HCT116 (cell line): ENCODE data around the gene CDK5RAP2. TPM values are rescaled to one million over a fixed set of nuclear protein-coding genes. Genes with fewer than 3 reads are reported as not detected.

Experiments used
- ATAC-seq: fragments of 200-7000 bp; cut with Tn5 transposase; 2 replicates; pipeline ENCODE4 v1.9.1; 2020; ENCODE audit warnings: mild to moderate bottlenecking, moderate library complexity
- BruUV-seq: library from RNA; stranded (reverse); fragments of 400-500 nt; replicated peaks from 2 replicates; lab custom pipeline; 2021; lab: Mats Ljungman, UMichigan
- CTCF ChIA-PET: fragments of 300-600 bp; sonication (Branson Sonifier 250); formaldehyde crosslinking; loops from one replicate; lab custom pipeline; 2021; ENCODE audit warnings: antibody characterized with exemption; lab: Charles Lee
- POLR2A ChIA-PET: fragments of 300-600, 350-600 bp; sonication (Branson Sonifier 250); formaldehyde crosslinking; loops from one replicate; lab custom pipeline; 2021; ENCODE audit warnings: antibody characterized with exemption; lab: Charles Lee
- RAD21 ChIA-PET, 2 experiments: fragments of 300-600 bp; sonication (Branson Sonifier 250); formaldehyde crosslinking; loops; one replicate each; lab custom pipeline; 2023; ENCODE audit warnings: low total read pairs in 2 of 2; ENCODE audit not compliant: uncharacterized antibody in 2 of 2, unreplicated experiment in 2 of 2, low non-redundant PET in 1 of 2; lab: Charles Lee
- DNase-seq: peaks from one replicate; pipeline ENCODE4 v3.0.0-alpha.2; 2010; ENCODE audit warnings: low read depth, low spot score
- H2AFZ ChIP-seq: fragments of 200-600 bp; shearing (Covaris generic), sonication (generic); 2 replicates; pipeline ENCODE4 v1.6.1; 2017; ENCODE audit warnings: low read depth, mixed run types, mixed read lengths, antibody characterized with exemption, low read length; ENCODE audit not compliant: poor library complexity, severe bottlenecking
- H3K27ac ChIP-seq: 2 replicates; pipeline ENCODE4 v1.5.1; 2012; ENCODE audit warnings: low read depth, low read length
- H3K27me3 ChIP-seq: fragments of 200-600 bp; sonication (generic); 2 replicates; pipeline ENCODE4 v1.6.1; 2016; ENCODE audit warnings: mixed run types, low read length, mixed read lengths; ENCODE audit not compliant: insufficient read depth
- H3K36me3 ChIP-seq, 2 experiments: fragments of 200-500 bp in 1 of 2; fragments of 200-600 bp in 1 of 2; sonication (Bioruptor generic) in 1 of 2; sonication (generic) in 1 of 2; 2 replicates each; pipeline versions ENCODE4 v1.5.1 to v1.6.1; 2014 to 2016; ENCODE audit warnings: low read length in 2 of 2, inconsistent platforms in 1 of 2, mixed read lengths in 1 of 2, mixed run types in 1 of 2; ENCODE audit not compliant: insufficient read depth in 2 of 2, control insufficient read depth in 1 of 2
- H3K4me1 ChIP-seq, 2 experiments: fragments of 200-600 bp in 1 of 2; sonication (generic) in 1 of 2; 2 replicates each; pipeline versions ENCODE4 v1.5.1 to v1.6.1; 2012 to 2017; ENCODE audit warnings: low read length in 2 of 2, inconsistent platforms in 1 of 2, mild to moderate bottlenecking in 1 of 2, mixed read lengths in 1 of 2, mixed run types in 1 of 2, moderate library complexity in 1 of 2; ENCODE audit not compliant: insufficient read depth in 2 of 2, control insufficient read depth in 1 of 2
- H3K4me2 ChIP-seq: fragments of 200-600 bp; sonication (generic); 2 replicates; pipeline ENCODE4 v1.6.1; 2017; ENCODE audit warnings: mixed run types, low read length, mixed read lengths
- H3K4me3 ChIP-seq, 2 experiments: fragments of 200-600 bp in 1 of 2; sonication (generic) in 1 of 2; replicated peaks in 1 of 2; 2 replicates each; pipeline ENCODE4 v1.5.1; 2011 to 2016; ENCODE audit warnings: low read length in 2 of 2, control low read depth in 1 of 2, low read depth in 1 of 2, mild to moderate bottlenecking in 1 of 2, mixed read lengths in 1 of 2, mixed run types in 1 of 2
- H3K79me2 ChIP-seq: fragments of 200-600 bp; sonication (generic); 2 replicates; pipeline ENCODE4 v1.6.1; 2017; ENCODE audit warnings: mild to moderate bottlenecking, mixed run types, low read length, moderate library complexity, mixed read lengths; ENCODE audit not compliant: insufficient read depth
- H3K9ac ChIP-seq: fragments of 200-600 bp; sonication (generic); 2 replicates; pipeline ENCODE4 v1.6.1; 2016; ENCODE audit warnings: low read length, mixed read lengths
- H3K9me2 ChIP-seq: fragments of 200-600 bp; sonication (generic), shearing (Covaris generic); 2 replicates; pipeline ENCODE4 v1.6.1; 2017; ENCODE audit warnings: mixed run types, mild to moderate bottlenecking, moderate library complexity; ENCODE audit not compliant: insufficient read depth
- H3K9me3 ChIP-seq, 2 experiments: fragments of 200-500 bp in 1 of 2; fragments of 200-600 bp in 1 of 2; sonication (Bioruptor generic) in 1 of 2; sonication (generic) in 1 of 2; 2 replicates each; pipeline ENCODE4 v1.6.1; 2014 to 2017; ENCODE audit warnings: low read length in 2 of 2, mixed read lengths in 2 of 2, inconsistent platforms in 1 of 2, low read depth in 1 of 2, mild to moderate bottlenecking in 1 of 2, mixed run types in 1 of 2, moderate library complexity in 1 of 2; ENCODE audit not compliant: control insufficient read depth in 1 of 2, insufficient read depth in 1 of 2
- H4K20me1 ChIP-seq: fragments of 200-600 bp; sonication (generic), shearing (Covaris generic); 2 replicates; pipeline ENCODE4 v1.6.1; 2017; ENCODE audit warnings: mixed run types, mild to moderate bottlenecking, moderate library complexity; ENCODE audit not compliant: insufficient read depth
- EGR1 ChIP-seq: IDR thresholded peaks from 2 replicates; pipeline ENCODE4 v1.6.1; 2012; ENCODE audit warnings: low read depth
- EZH2phosphoT487 ChIP-seq: fragments of 200-600 bp; IDR thresholded peaks from 2 replicates; pipeline ENCODE4 v1.6.1; 2018; ENCODE audit warnings: antibody characterized with exemption, borderline replicate concordance
- JUND ChIP-seq: IDR thresholded peaks from 2 replicates; pipeline ENCODE4 v1.6.1; 2012
- POLR2A ChIP-seq: IDR thresholded peaks from 2 replicates; pipeline ENCODE4 v1.7.0; 2011; ENCODE audit warnings: borderline replicate concordance; ENCODE audit not compliant: insufficient read depth, insufficient read length; ENCODE audit errors: extremely low read depth
- POLR2AphosphoS5 ChIP-seq: IDR thresholded peaks from 2 replicates; pipeline ENCODE4 v1.6.1; 2011; ENCODE audit warnings: mild to moderate bottlenecking, low read depth, low read length, moderate library complexity
- REST ChIP-seq: IDR thresholded peaks from 2 replicates; pipeline ENCODE4 v1.6.1; 2012; ENCODE audit warnings: low read depth
- SIN3A ChIP-seq: IDR thresholded peaks from 2 replicates; pipeline ENCODE4 v1.6.1; 2012; ENCODE audit warnings: low read depth
- SP1 ChIP-seq: IDR thresholded peaks from 2 replicates; pipeline ENCODE4 v1.6.1; 2012; ENCODE audit warnings: low read depth
- TCF7L2 ChIP-seq: IDR thresholded peaks from 2 replicates; pipeline ENCODE4 v1.7.0; 2011; ENCODE audit warnings: borderline replicate concordance, inconsistent platforms; ENCODE audit not compliant: insufficient read depth, insufficient read length; ENCODE audit errors: extremely low read depth
- ZBTB33 ChIP-seq: IDR thresholded peaks from 2 replicates; pipeline ENCODE4 v1.6.1; 2011; ENCODE audit warnings: mild to moderate bottlenecking, low read length, moderate library complexity; ENCODE audit not compliant: insufficient replicate concordance; ENCODE audit errors: extremely low read depth
- ZNF274 ChIP-seq: fragments of 200-500 bp; sonication (Bioruptor generic); IDR thresholded peaks from 2 replicates; pipeline ENCODE4 v1.6.1; 2014; ENCODE audit warnings: mild to moderate bottlenecking, low read depth, low read length, inconsistent platforms
- intact Hi-C: fragments of 100-400 bp; cut with micrococcal nuclease; formaldehyde crosslinking; loops from 2 replicates; pipeline ENCODE4 v1.10.0; 2022
- total RNA-seq: library from RNA; stranded (reverse); gene quantifications from one replicate; pipeline ENCODE4 v1.2.1, GENCODE V29; 2021; ENCODE audit not compliant: unreplicated experiment

Gene CDK5RAP2
- total RNA-seq, 1 experiment from 2014 or later, result 56.2 TPM

- ChIA-PET POLR2A (no interaction called here), CTCF (no interaction called here), RAD21 (no interaction called here)
- H3K27ac ChIP-seq, result no peak overlapping the region
- H3K27me3 ChIP-seq, result no peaks in the 10 kb centered on the region
- no peak overlapping the region for H3K4me3 ChIP-seq
- H3K9ac ChIP-seq, result no peak overlapping the region
- intact Hi-C loops, result loop anchor here (5.0 kb wide), 1 partner anchor 918 kb away; no protein-coding TSS in a partner anchor
- no peak for ATAC-seq
- H3K4me2 ChIP-seq, result no peak overlapping the region
- H3K4me1 ChIP-seq, result no peaks in the 10 kb centered on the region
- no peaks in the 10 kb centered on the region for H4K20me1 ChIP-seq
- BruUV-seq, result no TSS peak
- no peak overlapping the region for H2AFZ ChIP-seq
- no peaks in the 10 kb centered on the region for H3K9me2 ChIP-seq
- H3K79me2 ChIP-seq, result no peaks in the 10 kb centered on the region
- DNase-seq, result no peak
- peaks cover 8 to 15% of the 10 kb centered on the region in 2 experiments; a peak in 3 of 4 replicates for H3K36me3 ChIP-seq
- H3K9me3 ChIP-seq, result no peaks in the 10 kb centered on the region
- TF ChIP-seq EZH2phosphoT487 (no peak), JUND (no peak), SIN3A (no peak), REST (no peak), SP1 (no peak), EGR1 (no peak), POLR2AphosphoS5 (no peak), POLR2A (no peak), ZNF274 (no peak), TCF7L2 (no peak), ZBTB33 (no peak)
- TF ChIP-seq, all 23 proteins: peak for 0
Measured at GRCh38 chr9:120475341-120475740, 104.6 kb downstream of the CDK5RAP2 start.
